ENCODE results near the gene C6orf15. TPM values are rescaled to one million over a fixed set of nuclear protein-coding genes. Genes with fewer than 3 reads are reported as not detected.
"Not testable (repeated sequence)": the region's sequence is repeated elsewhere in the genome, so short reads cannot be mapped to it uniquely, and the experiment has no call there.

Gene C6orf15
- total RNA-seq, 1 donor from 2014 or later = 1.2 TPM

DNA sequence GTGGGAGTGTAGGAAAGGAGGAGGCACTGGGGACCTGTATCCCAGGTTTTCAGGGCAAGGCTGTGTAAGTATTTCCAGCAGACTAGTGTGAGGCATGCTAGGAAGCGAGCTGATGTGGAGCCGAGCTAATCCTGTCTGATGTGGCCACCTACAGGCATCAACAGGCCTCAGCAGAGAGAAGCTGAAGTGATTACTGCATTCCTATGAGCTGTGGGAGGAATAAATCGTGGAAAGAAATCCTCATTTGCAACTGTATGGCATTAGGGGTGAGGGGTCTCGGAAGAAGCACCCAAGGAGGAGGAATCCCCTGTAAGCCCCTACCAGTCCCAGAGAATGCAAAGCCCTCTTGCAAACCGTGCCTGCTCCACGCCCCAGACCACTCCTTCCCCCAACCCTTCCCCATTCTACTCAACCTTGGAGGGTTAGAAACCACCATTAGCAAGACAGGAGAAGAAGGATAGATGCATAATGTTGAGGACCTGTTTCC lies 41.6 kb downstream of the C6orf15 start:
- peak; percentile 74 for DNase-seq (ENCODE audit: low read depth)

DNA sequence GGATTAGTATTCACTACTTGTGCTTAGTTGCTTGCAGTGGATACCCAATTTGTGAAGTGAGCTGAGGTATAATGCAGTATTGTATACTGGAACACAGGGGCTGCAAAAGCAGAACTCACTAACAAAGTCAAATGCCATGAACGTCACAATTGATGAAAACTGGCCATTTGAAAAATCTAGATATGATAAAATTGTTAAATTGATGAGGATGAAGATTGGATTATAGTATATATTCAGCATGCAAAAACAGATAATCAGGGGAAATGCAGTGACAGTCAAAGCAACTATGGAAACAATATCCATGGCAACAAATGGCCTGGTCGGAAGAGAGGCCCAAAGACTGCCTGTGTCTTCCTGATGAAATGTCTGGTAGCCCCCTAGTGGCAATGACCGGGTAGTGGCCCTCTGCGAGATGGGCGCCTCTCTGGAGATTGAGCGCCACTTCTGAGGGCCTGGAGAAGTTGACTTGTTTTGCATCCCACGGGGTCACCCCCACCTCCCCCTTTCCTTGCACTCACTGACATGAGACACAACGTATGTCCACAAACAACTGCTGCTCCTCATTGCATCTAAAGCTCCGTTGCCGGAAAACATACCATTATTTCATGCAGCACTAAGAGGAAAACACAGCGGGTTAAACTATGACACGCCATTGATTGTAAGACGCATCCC lies 43.6 kb downstream of the C6orf15 start:
- peak; percentile 83 for DNase-seq (ENCODE audit: low read depth)

DNA sequence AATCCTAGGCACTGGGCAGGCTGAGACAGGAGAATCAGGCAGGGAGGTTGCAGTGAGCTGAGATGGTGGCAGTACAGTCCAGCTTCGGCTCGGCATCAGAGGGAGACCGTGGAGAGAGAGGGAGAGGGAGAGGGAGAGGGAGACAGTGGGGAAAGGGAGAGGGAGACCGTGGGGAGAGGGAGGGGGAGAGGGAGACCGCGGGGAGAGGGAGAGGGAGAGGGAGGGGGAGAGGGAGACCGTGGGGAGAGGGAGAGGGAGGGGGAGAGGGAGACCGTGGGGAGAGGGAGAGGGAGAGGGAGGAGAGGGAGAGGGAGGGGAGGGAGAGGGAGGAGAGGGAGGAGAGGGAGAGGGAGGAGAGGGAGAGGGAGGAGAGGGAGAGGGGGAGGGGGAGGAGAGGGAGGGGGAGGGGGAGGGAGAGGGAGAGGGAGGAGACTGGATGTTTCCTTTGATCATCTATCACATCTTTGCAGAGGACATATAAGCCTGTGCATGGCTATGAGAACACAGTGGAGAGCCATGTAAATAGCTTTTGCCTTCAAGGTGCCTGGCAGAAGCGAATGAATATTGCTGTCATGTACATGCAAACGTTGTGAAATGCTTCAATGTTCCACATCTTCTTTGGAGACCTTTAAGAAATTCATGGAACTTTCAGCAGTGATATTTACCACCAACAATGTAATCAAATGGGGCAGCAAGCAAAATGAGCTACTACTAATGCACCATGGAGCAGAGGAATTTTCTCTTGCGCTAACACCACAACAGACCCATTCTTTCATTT lies 44.3 kb downstream of the C6orf15 start:
- not testable (repeated sequence) for DNase-seq (ENCODE audit: low read depth)

DNA sequence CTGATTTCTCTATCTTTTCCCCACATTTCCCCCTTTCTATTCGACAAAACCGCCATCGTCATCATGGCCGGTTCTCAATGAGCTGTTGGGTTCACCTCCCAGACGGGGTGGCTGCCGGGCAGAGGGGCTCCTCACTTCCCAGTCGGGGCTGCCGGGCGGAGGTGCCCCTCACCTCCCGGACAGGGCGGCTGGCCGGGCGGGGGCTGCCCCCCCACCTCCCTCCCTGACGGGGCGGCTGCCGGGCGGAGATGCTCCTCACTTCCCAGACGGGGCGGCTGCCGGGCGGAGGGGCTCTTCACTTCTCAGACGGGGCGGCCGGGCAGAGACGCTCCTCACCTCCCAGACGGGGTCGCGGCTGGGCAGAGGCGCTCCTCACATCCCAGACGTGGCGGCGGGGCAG lies 45.3 kb downstream of the C6orf15 start:
- not testable (repeated sequence) for DNase-seq (ENCODE audit: low read depth)

DNA sequence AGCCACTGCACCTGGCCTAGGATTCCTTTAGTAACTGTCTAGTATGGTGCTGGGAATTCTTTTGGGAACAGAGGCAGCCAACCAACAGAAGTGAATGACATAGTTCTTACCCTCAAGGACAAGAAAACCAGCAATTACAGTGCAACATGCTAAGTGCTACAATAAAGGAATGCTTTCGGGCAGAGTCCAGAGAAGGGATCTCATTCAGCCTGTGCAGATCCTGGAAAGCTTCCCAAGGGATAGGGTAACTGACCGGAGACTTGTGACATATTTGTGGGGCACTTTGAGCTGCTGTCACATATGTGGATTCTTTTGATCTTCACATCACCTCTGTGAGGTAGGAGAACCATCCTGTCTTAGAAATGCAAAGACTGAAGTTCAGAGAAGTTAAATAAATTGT lies 46.8 kb downstream of the C6orf15 start:
- peak; percentile 58 for DNase-seq (ENCODE audit: low read depth)

DNA sequence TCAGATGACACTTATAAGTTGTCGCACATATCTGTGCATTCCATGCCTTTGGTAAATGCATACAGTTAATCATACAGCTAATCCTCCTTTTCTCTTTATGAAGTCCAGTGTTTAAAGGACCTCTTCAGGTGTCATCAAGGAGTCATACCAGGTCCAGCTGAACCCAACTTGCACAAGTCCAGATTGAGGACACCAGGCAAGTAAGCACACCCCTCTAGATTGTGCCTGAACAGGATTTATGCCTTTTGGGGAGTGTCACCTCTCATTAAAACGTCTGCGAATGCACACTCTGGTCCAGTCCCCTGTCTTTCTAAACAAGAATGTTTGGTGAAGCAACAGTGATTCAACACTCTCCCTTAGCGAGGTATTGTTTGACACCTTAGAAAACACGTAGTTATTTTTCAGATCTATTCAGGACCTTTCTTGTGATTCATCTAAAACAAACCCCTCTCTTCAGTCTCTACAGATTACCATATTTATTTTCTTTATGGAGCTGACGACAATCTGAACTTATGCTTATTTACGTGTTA lies 48.4 kb downstream of the C6orf15 start:
- DNase-seq (ENCODE audit: low read depth) = no peak

Other genes starting within 250 kb of the C6orf15 start
- 88.6 and 89.0 TPM in 2 replicates for gene DDR1, start 228.1 kb downstream of the C6orf15 start, total RNA-seq
- 5.5 and 7.3 TPM in 2 replicates for gene GTF2H4, start 204.4 kb downstream of the C6orf15 start, total RNA-seq
- 21.3 and 21.7 TPM in 2 replicates for gene VARS2, start 198.3 kb downstream of the C6orf15 start, total RNA-seq
- gene SFTA2, start 180.4 kb downstream of the C6orf15 start, total RNA-seq = not detected in 2 replicates
- not detected in 2 replicates for gene MUCL3, start 171.6 kb downstream of the C6orf15 start, total RNA-seq
- gene MUC21, start 128.9 kb downstream of the C6orf15 start, total RNA-seq = not detected in 2 replicates
- not detected in 2 replicates for gene MUC22, start 102.1 kb downstream of the C6orf15 start, total RNA-seq
- 0.21 and 0.29 TPM in 2 replicates for gene PSORS1C1, start 2.2 kb upstream of the C6orf15 start, total RNA-seq
- gene CDSN, start 7.9 kb upstream of the C6orf15 start, total RNA-seq = 0.16 TPM in 1 of 2 replicates, not detected in the other
- not detected in 2 replicates for gene PSORS1C2, start 26.5 kb upstream of the C6orf15 start, total RNA-seq
- 11.9 and 19.8 TPM in 2 replicates for gene CCHCR1, start 45.2 kb upstream of the C6orf15 start, total RNA-seq
- gene TCF19, start 46.0 kb upstream of the C6orf15 start, total RNA-seq = 2.8 and 4.0 TPM in 2 replicates
- 1.4 and 2.5 TPM in 2 replicates for gene POU5F1, start 58.1 kb upstream of the C6orf15 start, total RNA-seq
- gene HLA-C, start 159.5 kb upstream of the C6orf15 start, total RNA-seq = 348 and 447 TPM in 2 replicates
- gene HLA-B, start 244.6 kb upstream of the C6orf15 start, total RNA-seq = 137 and 270 TPM in 2 replicates